SK-N-DZ (cell line): ENCODE measurements around the gene METAP1D.

Source experiments
- DNase-seq: peaks from one replicate; pipeline ENCODE4 v3.0.0-alpha.2; 2015; ENCODE audit warnings: low spot score

The METAP1D gene

DNA sequence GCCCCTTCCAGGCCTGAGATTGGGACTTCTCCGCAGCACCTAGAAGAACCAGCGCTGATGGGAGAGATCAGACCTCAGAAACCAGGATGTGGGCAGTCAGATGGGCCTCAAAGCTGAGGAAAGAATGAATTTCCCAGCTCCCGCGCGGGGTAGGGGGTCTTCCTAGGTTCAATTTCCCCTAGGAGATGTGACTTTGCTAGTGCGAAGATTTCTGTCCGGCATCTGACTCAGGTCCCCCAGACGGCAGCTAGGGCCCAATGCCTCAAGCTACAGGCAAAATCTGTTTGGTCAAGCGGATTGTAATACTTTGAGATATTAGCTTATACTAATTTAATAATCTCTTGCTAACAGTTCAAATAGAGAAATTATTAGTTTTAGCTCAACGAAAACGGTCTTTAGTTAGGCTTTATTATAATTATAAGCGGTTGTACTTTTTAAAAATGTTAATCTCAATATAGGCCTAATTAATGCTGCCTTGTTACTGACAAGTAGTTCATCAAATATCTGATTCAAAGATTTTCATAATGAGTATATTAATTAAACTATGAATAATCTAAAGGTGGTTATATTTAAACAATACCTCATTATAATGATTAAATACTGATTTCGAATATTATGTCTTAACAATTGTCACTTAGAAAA lies 91.4 kb downstream of the METAP1D start:
- no peak for DNase-seq

DNA sequence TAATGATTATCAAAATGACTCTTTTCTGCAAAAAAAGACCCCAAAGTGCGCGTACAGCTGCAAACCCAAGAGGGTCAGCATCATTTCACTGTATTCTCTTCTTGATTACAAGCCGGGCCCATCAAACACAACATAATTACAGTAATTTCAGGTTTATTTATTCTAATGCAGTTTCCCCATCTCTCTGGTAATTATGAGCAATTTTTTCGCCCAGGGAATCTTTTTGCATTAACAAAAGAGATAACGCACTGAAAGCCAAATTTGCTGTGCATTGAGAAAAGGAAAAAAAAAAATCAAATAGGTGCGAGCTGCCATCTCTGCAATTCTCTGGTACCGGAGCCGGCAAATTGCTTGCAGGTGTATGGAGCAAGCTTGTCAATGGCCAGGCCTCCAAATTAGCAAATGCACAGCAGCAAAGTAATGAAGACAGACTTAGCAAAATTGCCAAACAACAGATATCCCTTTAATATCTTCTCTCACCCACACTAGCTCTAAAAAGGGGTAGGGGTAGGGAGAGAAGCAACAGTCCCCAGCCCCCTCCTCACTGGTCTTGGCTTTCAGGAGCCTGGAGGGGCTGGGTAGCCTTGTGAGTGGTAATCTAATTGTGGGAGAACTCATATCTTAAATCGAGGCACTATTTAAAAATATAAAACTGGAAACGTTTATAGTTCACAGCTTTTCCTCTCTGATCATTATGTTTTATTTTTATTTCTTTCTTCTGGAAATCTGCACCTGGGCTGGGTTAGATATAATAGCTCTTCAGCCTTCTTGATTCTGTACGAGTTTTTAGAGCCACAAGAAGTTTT lies 92.2 kb downstream of the METAP1D start:
- DNase-seq: no peak

DNA sequence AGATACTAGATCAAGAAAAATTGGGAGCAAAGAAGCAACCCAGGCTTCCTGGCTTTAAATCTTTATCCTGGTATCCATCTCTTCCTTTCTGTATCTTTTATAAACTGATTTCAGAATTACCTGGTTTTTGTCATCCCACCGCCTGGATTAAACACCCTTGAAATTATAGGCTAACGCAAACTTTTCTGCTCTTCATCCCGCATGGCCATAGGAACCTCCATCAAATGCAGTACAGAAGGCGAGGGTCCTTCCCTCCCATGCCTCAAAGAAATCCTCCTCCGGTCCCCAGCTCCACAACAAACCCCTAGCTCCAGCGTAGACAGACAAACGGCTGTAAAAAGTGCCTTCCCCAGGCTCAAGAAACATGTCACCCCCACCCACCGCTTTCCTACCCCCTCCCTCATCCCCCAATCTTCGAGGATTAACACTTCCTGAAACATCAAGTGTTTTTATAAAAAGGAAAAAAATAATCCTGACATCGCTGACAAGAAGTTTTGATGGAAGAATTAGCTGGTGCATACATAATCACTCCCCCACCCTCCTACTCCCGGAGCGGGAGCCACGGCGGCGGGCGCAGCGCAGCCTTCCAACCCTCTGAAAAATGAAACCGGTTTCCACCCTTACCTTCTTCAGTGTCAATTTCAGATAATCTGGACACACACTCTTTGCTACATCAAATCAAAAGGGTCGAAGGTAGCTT lies 93.1 kb downstream of the METAP1D start:
- DNase-seq: no peak

DNA sequence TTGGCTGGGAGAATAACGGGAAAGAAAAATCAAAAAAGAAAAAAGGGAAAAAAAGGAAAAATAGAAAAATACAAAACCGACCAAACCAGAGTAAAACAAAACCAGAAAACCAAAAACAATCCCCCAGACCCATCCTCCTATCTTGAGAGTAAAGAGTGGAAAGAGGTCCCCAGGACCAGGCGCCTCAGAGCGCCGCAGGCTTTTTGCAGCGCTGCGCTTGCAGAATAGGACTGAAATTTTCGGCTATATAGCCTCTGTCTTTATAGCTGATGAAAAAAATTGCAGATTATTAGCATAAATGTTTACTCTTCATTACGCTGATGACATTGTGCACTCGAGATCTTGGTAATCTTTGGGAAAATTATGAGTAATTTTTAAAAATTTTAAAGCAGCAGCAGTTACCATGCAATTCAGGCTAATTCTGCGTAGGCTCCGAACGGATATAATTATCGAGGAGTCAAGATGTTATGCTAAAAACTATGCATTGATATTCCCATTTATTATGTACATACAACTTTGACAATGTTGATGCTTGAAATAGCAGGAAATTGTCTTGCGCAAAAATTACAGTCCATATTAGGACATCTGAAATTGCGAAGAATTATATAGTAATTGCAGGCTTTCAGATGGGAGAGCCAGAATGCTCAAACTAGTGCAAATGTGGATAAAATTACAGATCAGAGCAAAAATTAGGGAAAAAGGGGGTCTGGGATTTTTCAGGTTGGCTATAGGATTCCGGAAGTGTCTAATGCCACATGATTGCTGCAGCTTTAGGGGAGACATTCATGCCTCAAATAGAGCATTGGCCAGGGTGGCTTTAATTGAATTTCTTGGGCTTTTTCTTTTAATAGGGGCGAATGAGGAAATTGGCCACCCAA lies 93.9 kb downstream of the METAP1D start:
- no peak for DNase-seq

DNA sequence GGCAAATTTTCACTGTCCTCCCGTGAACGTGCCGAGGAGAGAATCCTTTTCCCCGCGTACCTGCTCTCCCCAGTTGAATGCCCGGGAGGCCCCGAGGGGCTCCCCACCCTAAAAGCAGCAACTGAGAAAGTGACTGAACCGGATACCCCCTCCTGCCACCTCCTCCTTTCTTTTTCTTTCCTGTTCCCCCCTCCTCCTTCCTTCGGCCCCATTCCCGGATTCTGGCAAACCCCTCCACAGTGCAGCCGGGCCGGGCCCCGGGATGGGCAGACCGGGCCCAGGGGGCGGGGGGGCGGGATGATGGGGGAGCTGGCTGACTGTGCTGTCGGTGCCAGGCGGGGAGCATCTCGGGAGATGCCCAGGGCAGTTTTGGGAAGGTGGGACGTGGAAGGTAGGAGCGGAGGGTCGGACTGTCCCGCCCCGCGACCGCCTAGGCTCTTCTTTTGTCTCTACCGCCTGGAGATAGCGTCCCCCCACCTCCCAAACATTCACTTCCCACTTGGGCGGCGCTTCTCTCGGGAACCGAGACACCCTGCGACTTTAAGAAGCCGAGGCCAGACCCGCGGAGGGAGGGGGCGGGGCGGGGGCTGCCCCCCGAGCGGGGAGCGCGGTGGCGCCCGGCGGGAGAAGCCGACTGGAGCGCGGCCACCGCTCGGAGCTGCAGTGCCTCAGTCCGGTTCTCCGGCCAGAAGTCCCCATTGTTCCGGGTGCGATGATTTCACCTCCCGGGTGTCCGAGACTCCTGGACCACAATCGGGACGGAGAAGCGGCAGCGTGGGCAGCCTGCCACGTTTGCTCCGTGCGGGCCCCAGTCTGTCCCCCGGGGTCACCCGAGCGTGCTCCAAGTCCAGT lies 94.8 kb downstream of the METAP1D start:
- DNase-seq: no peak

DNA sequence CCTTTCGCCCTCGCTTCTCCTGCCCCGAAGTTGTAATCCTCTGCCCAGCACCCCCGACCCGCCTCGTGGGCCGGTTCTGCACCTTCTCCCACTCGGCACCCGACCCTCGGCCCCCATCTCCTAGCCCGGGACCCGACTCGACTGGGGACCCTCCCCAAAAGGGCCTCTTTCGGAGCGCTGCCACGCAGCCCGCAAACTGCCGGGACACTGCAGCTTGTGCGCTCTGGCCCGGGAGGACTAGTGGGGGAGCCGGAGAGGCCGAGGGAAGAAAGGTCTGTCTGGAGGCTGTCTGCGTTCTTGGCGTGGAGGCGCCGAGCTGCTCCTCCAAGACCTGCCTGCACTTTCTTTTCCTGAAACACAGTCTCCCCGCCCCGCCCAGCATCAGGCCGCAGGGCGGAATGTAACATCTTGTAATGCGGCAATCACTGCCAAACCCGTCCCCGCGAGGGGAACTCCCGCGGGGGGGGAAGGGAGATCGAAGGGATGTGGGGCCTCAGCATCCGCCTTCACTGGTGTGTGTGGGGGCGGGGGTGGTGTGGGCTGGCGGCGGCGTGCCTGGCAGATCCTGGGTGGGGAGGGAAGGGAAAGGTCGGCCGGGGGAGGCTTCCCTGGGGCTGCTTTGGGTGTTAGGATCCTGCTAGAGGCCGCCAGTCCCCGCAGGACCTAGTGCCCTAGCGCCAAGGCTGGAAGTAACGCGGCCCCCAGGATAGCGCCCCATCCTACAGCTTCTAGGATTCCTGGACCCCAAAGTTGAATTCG lies 95.6 kb downstream of the METAP1D start:
- DNase-seq: peak; percentile 45

DNA sequence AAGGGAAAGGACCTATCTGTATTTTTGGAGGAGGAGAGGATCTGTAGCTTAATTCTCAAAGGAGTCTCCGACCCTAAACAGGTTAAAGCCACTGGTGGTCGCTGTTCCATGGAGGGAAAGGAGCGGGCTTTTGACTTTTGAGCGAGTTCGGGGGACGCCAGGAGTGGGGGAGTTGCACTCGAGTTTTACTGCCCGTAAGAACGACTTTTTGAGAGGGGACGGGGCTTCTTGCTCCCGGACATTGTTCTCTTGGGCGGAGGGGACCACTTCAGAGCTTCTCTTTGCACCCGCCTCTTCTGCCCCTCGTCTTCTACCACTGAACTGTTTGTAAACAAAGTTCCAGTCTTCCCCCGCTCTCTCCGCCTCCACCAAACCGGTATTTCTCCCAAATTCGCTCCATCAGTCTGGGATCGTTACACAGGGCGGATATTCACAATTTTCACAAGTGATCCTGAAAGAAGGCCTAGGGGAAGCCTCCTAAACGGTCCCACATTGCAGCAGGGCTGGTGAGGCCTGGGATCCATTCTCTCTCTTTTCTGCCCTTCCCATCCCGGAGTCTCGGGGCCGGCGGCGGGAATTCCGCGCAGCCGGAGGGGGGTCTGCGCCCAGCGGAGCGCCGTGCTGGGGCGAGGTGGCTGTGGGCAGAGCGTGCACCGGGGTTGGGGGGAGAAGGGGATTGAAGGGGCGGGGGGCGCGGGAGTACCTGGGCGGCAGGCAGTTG lies 96.3 kb downstream of the METAP1D start:
- DNase-seq: no peak

DNA sequence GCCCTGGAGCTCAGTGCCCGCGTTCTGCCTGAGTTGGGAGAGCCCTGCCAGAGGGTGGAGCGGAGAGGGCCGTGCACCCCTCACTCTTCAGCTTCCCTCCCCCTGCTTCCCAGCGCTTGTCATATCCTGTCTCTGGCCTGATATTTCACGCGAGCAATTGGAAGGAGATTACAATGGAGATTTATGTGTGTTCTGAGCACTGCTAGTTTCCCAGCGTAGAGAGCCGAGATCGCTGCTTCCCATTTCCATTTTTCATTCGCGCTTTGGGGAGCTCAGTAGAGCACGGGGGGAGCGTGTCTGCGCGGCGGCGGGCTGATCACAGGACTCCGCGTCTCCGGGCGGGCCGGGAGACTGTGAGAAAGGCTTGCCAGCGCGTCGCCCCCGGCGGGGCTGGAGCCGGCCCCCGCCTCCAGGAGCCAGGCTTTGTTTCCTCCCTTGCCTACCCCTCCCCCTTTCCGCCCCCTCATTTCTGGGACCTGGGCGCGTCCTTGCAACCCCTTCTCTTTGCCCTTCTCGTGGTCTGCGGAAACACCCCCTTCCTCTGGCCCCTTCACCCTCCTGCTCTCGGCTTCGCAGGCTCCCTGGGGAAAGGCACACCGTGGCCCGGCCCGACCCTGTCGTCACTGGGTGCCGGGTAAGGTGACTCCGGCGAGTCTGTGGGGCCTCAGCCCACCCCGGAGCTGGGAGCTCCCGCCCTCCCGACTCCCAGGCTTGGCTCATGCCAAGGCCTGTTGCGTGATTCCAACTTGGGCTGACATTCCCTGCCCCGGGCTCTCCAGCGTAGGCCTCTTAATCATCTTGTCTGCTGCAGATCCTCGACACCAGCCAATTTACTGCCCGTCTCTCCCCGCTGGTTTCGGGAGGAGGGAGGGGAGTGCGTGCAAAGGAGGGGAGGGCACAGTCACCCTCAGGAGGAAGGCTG lies 97.1 kb downstream of the METAP1D start:
- DNase-seq: no peak

DNA sequence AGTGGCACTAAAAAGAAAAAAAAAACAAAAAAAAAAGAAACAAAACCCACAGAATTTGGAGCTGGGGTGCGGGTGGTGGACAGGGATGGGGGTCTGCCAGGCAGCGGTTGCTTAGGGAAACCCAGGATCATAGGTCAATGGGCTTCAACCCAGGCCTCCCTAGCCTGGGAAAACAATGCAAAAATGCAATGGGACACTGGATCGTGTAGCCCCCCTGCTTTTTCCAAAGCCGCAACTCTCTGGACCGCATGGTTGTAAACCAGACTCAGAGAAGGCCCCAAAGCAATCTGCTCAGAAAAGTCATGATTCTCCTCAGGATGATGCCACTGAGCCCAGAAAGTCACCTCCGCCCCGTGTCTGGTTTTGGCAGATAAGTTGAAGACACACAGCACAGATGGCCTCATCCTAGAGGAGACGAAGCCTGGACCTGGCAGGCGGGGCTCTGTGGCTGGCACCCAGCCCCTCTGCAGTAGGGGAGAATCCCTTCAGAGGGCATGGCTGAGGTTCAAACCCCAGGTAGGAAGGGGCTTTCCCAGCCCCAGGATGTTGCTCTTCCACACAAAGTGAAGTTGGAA lies 97.9 kb downstream of the METAP1D start:
- DNase-seq: no peak

DNA sequence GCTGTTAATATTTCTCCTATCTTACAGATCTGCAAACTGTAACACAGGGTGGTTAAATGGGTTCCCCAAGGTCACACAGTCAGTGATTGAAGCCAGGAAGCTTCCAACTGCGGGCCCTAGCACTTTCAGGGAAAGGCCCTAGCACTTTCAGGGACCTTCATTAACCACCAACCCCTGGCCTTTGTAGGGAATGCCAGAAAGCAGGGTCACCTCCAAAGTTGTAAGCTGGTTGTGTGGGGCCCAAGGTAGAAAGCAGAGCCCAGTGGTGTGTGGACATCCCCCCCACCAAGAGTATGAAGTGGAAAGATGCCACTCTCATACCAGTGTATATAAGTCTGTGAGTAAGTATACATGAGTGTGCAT lies 98.5 kb downstream of the METAP1D start:
- no peak for DNase-seq

DNA sequence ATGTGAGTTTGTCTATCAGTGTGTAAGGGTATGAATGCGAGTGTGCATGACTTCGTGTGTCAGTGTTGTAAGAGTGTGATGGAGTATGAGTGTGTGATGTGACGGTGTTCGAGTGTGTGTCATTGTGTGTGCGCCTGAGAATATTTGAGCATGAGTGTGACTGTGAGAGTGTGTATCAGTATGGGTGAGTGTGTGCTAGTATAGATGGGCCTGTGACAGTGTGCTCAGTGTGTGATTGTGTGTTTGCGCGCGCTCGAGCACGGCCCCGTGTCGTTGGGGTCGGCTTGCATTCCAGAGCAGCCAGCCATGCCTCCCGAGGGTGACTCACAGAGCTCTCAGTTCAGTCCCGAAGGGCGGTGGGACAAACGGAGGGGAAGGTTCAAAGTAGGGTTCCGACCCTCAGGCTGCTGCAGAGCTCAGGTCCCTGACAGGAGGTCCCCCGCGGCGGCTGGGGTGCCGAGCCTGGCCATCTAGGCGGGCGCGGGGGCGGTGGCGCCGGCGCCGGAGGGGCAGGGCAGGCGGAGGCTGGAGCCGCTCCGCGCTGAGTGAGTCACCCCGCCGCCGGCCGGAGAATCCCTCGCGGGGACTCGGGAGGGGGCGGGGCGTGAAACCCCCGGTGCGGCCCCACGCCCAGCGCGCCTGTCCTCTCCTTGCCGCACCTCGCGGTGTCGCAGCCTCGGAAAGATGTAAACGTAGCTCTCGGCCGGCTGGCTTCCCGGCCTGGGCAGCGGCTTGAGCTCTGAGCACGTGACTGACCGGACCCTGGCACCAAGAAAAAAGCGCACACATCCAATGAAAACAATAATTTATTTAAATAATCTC lies 99.1 kb downstream of the METAP1D start:
- DNase-seq: no peak

DNA sequence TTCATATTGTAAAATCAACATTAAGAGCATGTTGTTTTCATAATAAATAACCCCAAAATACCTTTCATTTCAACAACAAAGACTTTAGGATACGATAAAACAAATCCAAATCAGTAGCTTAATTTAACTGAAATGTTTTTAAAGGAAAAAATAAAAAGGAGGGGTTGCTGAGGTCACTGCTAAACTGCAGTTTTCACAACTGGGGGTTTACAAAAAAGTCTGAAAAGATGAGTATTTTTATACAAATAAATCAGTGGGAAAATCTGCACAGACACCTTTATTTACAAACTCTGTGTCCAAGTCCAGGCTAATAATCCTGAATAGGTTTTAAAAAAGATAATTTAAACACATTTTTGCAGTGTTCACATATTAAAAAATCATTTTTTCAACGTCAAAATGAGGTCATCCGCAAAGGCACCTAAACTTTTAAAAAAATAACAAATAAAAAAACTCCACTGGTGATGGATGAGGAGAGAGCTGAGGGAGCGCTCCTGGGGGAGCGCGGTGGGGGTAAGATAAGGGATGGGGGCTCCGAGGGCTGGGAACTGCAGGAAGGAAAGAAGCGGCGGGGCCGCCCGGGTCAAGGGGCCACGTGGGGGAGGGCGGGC lies 99.8 kb downstream of the METAP1D start:
- no peak for DNase-seq

DNA sequence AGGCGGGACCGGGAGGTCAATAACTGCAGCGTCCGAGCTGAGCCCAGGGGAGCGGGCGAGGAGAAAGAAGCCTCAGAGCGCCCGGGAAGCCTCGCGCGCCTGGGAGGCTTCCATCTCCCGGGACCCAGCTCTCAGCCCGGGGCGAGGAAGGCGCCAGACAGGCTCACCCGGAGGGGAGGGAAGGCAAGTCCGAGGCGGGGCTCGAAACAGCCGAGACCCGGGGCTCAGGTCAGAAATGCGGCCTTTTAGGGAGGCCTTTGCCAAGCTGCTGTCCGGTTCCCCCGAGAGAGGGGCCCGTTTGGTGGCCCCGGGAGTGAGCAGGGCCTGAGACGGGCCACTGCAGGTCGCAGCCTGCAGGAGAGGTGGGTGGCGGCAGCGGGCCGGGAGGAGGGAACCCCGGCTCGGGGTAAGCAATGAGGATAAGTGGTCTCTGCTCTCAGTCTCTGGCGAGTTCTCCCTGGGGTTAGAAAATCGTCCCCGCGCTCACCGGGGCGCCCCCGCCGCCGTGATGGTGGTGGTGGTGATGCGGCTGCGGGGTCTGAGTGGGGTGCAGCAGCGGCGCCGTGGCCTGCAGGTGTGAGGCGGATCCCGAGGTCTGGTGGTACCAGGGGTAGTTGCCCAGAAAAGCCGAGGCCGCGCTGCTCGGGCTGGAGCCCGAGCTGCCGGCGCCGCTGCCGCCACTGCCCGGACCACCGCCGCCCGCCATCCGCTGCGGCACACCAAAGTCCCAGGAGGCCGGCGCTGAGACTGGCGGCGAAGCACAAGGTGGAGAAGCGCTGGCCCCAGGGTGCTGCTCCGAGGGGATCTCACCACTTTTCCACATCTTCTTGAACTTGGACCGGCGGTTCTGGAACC lies 100.6 kb downstream of the METAP1D start:
- no peak for DNase-seq

DNA sequence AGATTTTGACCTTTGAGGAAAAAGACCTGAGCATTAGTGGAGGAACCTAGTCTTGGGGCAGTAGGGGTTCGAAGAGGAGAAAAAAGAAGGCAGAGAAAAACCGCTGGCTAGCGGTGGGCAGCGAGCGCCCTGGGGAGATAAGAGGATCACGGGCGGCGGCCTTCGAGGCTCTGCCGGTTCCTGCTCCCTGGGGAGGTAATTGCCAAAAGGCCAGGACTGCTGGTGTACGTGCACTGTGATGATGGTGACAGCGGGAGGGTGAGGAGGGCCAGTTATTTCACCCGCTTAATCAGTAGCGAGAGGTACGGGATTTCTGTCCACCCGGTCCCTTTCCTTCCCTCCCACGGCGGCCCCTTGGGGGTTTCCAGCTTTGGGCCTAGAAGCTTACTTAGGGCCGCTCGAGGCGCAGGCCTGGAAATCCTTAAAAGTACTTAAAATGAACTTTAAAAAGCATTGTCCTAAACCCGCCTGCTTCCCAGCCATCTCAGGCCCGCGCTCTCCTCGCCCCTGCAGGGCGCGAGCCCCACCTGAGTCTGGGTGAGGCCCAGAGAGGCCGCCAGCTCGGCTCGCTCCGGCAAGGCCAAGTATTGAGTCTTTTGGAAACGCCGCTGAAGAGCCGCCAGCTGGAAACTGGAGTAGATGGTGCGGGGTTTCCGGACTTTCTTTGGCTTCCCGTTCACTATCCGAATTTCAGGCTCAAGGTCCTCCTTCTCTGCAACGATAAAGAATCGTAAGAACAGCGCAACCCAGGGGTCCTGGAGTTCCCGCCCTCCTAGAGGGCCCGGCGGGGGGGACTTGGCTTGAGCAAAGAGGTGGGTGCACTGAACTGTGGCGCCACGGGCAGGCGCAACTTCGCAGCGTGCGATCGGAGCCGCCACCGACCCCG lies 101.4 kb downstream of the METAP1D start:
- DNase-seq: no peak
